ENCODE data around the gene LRRC72. TPM values are rescaled to one million over a fixed set of nuclear protein-coding genes. Genes with fewer than 3 reads are reported as not detected.

LRRC72 gene
- polyA plus RNA-seq, 4 donors = not detected

DNA sequence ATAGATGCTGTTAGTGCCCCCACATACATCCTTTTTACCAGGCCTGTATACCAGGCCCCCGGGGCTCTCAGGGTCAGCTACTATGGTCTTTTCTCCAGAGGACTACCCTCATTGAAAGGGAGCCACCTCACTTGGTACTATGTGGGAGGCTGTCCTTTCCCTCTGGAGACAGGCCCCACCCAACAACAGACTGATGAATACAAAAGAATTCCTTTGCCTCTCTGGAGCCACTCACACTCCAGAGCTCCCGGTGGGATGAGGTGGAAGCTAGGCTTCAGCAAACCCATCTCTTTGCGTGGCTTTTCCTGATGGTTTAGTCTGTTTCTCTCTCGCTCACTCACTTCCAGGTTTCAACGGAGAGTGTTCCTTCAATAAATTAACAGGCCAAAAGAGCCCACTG is 88.6 kb downstream of the LRRC72 start:
- DNase-seq (ENCODE audit: low read depth in 4 of 4, low spot score in 3 of 4) = no peak

DNA sequence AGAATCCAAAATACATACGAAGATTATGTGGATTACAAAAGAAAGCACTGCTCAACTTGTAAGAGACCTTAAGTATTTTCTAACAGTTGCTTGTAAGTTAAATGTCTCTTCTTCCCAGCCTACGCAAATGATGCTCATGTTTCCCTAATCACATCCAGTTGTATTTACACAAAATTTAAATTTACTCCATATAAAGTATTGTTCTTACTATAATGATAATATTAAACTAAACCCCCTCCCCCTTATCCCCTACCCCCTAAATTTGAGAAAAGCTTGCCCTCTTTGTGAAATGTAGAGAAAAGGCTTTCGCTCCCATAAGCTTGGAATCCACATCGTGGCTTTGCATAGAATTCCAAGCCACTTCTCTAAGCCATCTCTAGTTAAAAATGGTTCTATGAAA is 89.5 kb downstream of the LRRC72 start:
- no peak for DNase-seq (ENCODE audit: low read depth in 4 of 4, low spot score in 3 of 4)

DNA sequence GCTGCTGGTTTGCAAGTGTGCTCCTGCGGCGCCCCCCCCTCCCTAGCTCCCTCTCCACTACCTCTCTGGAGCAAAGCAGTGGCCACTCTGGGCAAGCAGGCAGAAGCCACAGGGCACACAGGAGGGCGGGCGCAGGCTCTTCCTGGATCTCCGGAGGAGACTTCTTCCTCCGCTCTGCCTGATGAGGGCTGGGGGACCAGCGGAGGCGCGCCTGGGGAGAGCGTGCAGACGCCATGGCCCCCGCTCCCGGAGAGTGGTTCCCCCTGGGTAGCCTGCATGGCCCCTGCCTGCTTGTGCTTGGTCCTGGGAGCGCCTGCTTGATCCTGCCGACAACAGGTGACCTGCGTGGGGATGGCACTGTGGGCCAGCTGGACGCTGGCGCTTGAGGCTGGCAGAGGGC is 89.9 kb downstream of the LRRC72 start:
- no peak for DNase-seq (ENCODE audit: low read depth in 4 of 4, low spot score in 3 of 4)

DNA sequence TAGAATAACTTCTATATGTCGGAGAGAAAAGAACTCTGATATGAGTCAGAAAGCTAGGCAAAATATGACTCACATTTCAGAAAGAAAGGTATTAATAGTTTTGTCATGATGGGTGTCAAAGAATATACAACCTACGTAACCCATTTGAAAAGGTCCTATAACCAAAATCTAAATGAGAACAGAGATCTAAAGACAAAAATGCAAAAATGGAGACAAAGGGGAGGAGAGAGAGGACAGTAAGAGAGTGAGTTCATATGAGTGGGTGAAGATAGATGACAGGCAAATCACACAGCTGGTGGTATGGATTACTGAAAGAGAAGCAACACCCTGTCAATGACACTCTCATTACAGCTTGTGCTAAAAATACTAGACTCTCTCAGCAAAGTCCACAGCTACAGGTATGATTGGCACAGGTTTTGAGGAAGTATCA is 93.4 kb downstream of the LRRC72 start:
- no peak for DNase-seq (ENCODE audit: low read depth in 4 of 4, low spot score in 3 of 4)

DNA sequence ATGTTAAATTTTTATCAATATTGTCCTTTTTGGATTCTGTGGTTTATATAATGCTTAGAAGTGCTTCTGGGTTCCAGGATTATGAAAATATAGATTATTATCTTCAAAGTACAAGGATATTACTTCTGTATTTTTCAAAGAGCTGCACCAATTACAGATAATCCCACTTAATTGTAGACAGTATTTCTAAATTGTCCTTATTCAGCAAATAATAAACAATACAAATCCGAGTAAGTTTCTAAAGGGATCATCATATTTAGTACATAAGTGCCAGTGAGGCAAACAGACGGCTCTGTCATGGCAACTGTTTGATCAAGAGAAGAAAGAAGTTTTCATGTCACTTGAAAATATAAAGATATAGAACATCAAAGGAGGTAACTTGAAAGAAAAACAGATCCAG is 99.8 kb downstream of the LRRC72 start:
- no peak for DNase-seq (ENCODE audit: low read depth in 4 of 4, low spot score in 3 of 4)

DNA sequence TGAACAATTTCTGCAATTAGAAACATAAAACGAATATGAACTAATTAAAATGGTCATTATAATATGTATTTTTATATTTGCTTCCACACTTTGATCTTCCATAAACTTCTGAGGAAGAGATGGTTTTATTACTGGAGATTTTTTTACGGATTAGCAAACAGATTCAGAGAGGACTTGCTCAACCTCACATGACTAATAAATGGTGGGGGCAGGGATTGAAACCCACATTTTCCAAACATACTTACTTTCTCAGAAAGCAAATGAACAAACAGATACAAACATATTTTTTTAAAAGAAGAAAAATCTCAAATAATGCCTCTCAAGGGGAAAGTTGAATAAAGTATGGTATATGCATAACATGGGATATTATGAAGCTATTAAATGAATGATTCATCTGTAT is 100.6 kb downstream of the LRRC72 start:
- no peak for DNase-seq (ENCODE audit: low read depth in 4 of 4, low spot score in 3 of 4)

DNA sequence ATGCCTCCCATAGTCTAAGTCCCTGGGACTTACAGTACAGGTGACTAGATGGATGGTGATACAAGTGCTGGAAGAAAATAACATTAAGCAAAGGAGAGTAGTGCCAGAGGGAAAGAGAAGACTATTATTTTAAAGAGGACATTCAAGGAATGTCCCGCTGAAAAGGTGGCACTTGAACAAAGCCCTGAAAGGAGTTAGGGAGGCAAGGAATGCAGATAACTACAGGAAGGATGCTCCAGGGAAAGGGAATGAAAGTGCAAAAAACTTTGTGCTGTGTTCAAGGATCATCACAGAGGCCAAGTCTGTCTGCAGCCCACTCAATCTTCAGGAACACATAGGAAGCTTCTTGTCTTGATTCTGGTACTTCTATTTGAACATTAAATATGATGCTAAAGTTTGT is 104.0 kb downstream of the LRRC72 start:
- DNase-seq (ENCODE audit: low read depth in 4 of 4, low spot score in 3 of 4) = no peak

Other genes with a start within 250 kb of the LRRC72 start
- 1 to 10 TPM; 2.9 to 5.3 (median 4.4) TPM for gene CRPPA, start 105.3 kb upstream of the LRRC72 start, polyA plus RNA-seq (ENCODE audit: insufficient read length in 4 of 4)
- gene SOSTDC1, start 61.1 kb upstream of the LRRC72 start, polyA plus RNA-seq (ENCODE audit: insufficient read length in 4 of 4) = 10 to 100 TPM; 42.1 to 72.8 (median 48.5) TPM
- gene ANKMY2, start 118.9 kb downstream of the LRRC72 start, polyA plus RNA-seq (ENCODE audit: insufficient read length in 4 of 4) = 10 to 100 TPM; 30.7 to 40.0 (median 33.0) TPM
- gene BZW2, start 119.4 kb downstream of the LRRC72 start, polyA plus RNA-seq (ENCODE audit: insufficient read length in 4 of 4) = 10 to 100 TPM; 52.5 to 86.0 (median 73.3) TPM
- gene TSPAN13, start 226.9 kb downstream of the LRRC72 start, polyA plus RNA-seq (ENCODE audit: insufficient read length in 4 of 4) = 10 to 100 TPM; 16.4 to 35.6 (median 28.3) TPM